A549 (cell line): ENCODE results near the gene ZFHX3.
"Not testable (repeated sequence)": the region's sequence is repeated elsewhere in the genome, so short reads cannot be mapped to it uniquely, and the experiment has no call there.

Experiments used
- PBX3 ChIP-seq: IDR thresholded peaks from 2 replicates; pipeline ENCODE4 v1.6.1; 2012
- USF2 ChIP-seq: fragments of 450-650 bp; IDR thresholded peaks from 2 replicates; pipeline ENCODE4 v1.6.1; 2014; ENCODE audit warnings: antibody characterized with exemption
- TF ChIP-seq, protein P1 (sequence below): fragments of >200 bp; sonication (Bioruptor Twin); formaldehyde crosslinking; IDR thresholded peaks from 3 replicates; pipeline ENCODE4 v1.5.1; 2016

DNA sequence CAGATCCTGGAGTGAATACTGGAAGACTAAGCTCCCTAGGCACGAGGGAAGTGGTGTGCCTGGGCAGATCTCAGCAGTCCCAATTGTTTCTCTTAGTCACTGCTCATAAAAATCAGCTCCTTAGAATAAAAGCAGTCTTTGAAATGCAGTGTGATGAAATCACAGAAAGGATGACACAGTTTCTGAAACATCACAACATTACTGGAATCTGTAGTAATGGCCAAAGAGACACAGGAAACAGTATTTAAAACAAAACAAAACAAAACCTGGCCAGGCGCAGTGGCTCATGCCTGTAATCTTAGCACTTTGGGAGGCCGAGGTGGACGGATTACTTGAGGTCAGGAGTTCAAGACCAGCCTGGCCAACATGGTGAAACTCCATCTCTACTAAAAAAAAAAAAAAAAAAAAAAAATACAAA lies 34.7 kb upstream of the ZFHX3 start:
- TF ChIP-seq, protein P1, sequence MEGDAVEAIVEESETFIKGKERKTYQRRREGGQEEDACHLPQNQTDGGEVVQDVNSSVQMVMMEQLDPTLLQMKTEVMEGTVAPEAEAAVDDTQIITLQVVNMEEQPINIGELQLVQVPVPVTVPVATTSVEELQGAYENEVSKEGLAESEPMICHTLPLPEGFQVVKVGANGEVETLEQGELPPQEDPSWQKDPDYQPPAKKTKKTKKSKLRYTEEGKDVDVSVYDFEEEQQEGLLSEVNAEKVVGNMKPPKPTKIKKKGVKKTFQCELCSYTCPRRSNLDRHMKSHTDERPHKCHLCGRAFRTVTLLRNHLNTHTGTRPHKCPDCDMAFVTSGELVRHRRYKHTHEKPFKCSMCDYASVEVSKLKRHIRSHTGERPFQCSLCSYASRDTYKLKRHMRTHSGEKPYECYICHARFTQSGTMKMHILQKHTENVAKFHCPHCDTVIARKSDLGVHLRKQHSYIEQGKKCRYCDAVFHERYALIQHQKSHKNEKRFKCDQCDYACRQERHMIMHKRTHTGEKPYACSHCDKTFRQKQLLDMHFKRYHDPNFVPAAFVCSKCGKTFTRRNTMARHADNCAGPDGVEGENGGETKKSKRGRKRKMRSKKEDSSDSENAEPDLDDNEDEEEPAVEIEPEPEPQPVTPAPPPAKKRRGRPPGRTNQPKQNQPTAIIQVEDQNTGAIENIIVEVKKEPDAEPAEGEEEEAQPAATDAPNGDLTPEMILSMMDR: not testable (repeated sequence)
- TF ChIP-seq USF2, PBX3: not testable (repeated sequence)
